Kidney (tissue), 14 donors: ENCODE measurements around the gene RAMP3. TPM values are rescaled to one million over a fixed set of nuclear protein-coding genes. Genes with fewer than 3 reads are reported as not detected.
A peak's percentile ranks its signal among the peaks of the same experiment; 100 is the strongest.

Experiments
- DNase-seq, 5 donors: peaks; one replicate each; pipeline ENCODE4 v3.0.0-alpha.2; 2013 to 2020
- FAIRE-seq: peaks from 2 replicates; lab custom pipeline; 2012; peaks lifted over from hg19 to GRCh38; lab: Jason Lieb, UNC
- H3K27ac ChIP-seq, 2 donors: one replicate each; pipeline ENCODE4 v1.7.0; 2013; ENCODE audit warnings: low read depth in 2 of 2, low read length in 2 of 2, inconsistent platforms in 1 of 2
- H3K27me3 ChIP-seq: one replicate; pipeline ENCODE4 v1.7.1; 2013; ENCODE audit warnings: low read length, inconsistent platforms; ENCODE audit not compliant: control insufficient read depth, insufficient read depth
- H3K36me3 ChIP-seq, 3 donors: one replicate each; pipeline versions ENCODE4 v1.7.0 to v1.7.1; 2013; ENCODE audit warnings: low read length in 3 of 3, control low read depth in 1 of 3, inconsistent platforms in 1 of 3; ENCODE audit not compliant: insufficient read depth in 3 of 3, control insufficient read depth in 2 of 3
- H3K4me1 ChIP-seq, 3 donors: one replicate each; pipeline versions ENCODE4 v1.7.0 to v1.7.1; 2013; ENCODE audit warnings: low read length in 3 of 3, inconsistent platforms in 1 of 3, low read depth in 1 of 3; ENCODE audit not compliant: control insufficient read depth in 2 of 3, insufficient read depth in 2 of 3
- H3K4me3 ChIP-seq, 3 donors: one replicate each; pipeline versions ENCODE4 v1.7.0 to v1.8.1; 2013; ENCODE audit warnings: low read length in 3 of 3, control low read depth in 1 of 3, inconsistent platforms in 1 of 3
- H3K9ac ChIP-seq, 3 donors: one replicate each; pipeline versions ENCODE4 v1.7.0 to v1.7.1; 2013; ENCODE audit warnings: low read length in 3 of 3, control low read depth in 1 of 3, inconsistent platforms in 1 of 3
- H3K9me3 ChIP-seq, 3 donors: one replicate each; pipeline versions ENCODE4 v1.7.0 to v1.7.1; 2013; ENCODE audit warnings: low read length in 3 of 3, control low read depth in 1 of 3, inconsistent platforms in 1 of 3; ENCODE audit not compliant: control insufficient read depth in 2 of 3, insufficient read depth in 1 of 3
- intact Hi-C: fragments of 100-400 bp; cut with DNase I; formaldehyde crosslinking; loops from one replicate; pipeline ENCODE4 v1.11.1; 2022
- polyA plus RNA-seq: library from polyadenylated mRNA; stranded (reverse); fragments of 350-450 nt; fragmentation: Illumina TruSeq; extraction: RNeasy Lipid Tissue Mini Kit (QIAGEN cat#74804); gene quantifications from one replicate; pipeline ENCODE4 v1.2.3, GENCODE V29; 2014; ENCODE audit warnings: low read depth, low replicate concordance; ENCODE audit not compliant: insufficient read depth
- total RNA-seq: library from RNA; stranded (reverse); fragmentation: NEBNext Ultra II Directional; extraction: Animal tissue kit (Norgen Biotek cat#: 25700); gene quantifications from one replicate; pipeline ENCODE4 v1.2.1, GENCODE V29; 2021
- TF ChIP-seq, protein P1 (sequence below): IDR thresholded peaks from 3 replicates; pipeline ENCODE4 v1.5.1; 2012; ENCODE audit warnings: mild to moderate bottlenecking, moderate library complexity, borderline replicate concordance; ENCODE audit not compliant: insufficient read depth; ENCODE audit errors: extremely low read depth
- donor health status: control.
- donor health status: control.
- donor health status: control.
- donor health status: control.
- donor health status: control.
- donor health status: DM: yes; HTN: yes; CAD: no.
- donor health status: Normal renal cell carcinoma (clear cell type).

Gene RAMP3
- total and polyA plus RNA-seq, 2 donors from 2014 or later: 82.6 to 168 TPM

GRCh38 chr7:45133877-45134276, 23.7 kb upstream of the RAMP3 start:
- no peaks in the 10 kb centered on the region for H3K36me3 ChIP-seq
- intact Hi-C loops: loop anchor here (10.0 kb wide), 2 partner anchors 279 to 549 kb away; partner anchors contain the start of gene TMED4
- no peak overlapping the region for H3K9ac ChIP-seq
- FAIRE-seq: no peak
- H3K4me1 ChIP-seq: no peaks in the 10 kb centered on the region
- no peak overlapping the region for H3K4me3 ChIP-seq
- H3K9me3 ChIP-seq: no peaks in the 10 kb centered on the region
- no peak for DNase-seq
- no peaks in the 10 kb centered on the region for H3K27me3 ChIP-seq
- H3K27ac ChIP-seq: no peak overlapping the region
- TF ChIP-seq, protein P1, sequence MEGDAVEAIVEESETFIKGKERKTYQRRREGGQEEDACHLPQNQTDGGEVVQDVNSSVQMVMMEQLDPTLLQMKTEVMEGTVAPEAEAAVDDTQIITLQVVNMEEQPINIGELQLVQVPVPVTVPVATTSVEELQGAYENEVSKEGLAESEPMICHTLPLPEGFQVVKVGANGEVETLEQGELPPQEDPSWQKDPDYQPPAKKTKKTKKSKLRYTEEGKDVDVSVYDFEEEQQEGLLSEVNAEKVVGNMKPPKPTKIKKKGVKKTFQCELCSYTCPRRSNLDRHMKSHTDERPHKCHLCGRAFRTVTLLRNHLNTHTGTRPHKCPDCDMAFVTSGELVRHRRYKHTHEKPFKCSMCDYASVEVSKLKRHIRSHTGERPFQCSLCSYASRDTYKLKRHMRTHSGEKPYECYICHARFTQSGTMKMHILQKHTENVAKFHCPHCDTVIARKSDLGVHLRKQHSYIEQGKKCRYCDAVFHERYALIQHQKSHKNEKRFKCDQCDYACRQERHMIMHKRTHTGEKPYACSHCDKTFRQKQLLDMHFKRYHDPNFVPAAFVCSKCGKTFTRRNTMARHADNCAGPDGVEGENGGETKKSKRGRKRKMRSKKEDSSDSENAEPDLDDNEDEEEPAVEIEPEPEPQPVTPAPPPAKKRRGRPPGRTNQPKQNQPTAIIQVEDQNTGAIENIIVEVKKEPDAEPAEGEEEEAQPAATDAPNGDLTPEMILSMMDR: no peak

GRCh38 chr7:45136106-45137060, 21.2 kb upstream of the RAMP3 start:
- no peak for FAIRE-seq
- no peaks in the 10 kb centered on the region for H3K27me3 ChIP-seq
- no peaks in the 10 kb centered on the region for H3K36me3 ChIP-seq
- peak in 3 of 5 donors; percentile 62 to 93 (median 83) for DNase-seq
- TF ChIP-seq, protein P1: peak; percentile 95
- H3K4me3 ChIP-seq: no peak overlapping the region
- no peak overlapping the region for H3K9ac ChIP-seq
- intact Hi-C loops: loop anchor here (10.0 kb wide), 2 partner anchors 282 to 552 kb away; partner anchors contain the start of gene TMED4
- no peaks in the 10 kb centered on the region for H3K9me3 ChIP-seq
- no peak overlapping the region for H3K27ac ChIP-seq
- no peaks in the 10 kb centered on the region for H3K4me1 ChIP-seq

DNA sequence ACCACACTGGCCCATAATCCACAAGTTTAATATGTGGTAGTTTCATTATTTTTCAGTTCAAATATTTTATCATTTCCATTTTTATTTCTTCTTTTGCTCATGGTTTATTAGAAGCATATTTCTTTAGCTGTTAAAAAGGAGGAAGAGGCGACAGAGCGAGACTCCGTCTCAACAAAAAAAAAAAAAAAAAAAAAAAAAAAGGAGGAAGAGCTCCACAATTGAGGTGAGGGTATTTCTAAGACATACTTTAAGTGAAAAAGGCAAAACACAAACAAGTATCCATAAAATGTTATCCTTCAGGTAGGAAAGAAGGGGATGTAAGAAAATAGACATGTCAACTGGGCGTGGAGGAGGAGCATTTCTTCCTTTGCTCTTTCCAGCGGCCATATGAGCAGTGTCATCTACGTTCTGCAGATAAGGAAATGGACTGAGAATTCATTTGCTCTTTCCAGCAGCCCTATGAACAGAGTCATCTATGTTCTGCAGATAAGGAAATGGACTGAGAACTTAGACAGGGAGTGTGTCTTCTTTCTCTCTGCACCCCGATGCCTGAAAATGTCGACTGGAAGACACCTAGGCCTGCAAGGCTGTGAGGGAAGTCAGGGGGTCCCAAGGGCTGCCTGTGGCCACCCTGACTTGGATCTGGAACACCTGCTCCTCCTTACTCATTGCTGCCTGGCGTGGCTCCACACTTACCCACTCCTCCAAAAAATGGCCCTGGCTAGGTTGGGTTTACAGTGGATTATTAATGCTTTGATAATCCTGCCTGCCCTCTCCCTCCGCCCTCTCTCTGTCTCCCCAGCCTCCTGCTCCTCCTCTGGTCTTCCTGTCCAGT, 18.9 kb upstream of the RAMP3 start:
- intact Hi-C loops: loop anchor here (10.0 kb wide), 2 partner anchors 284 to 554 kb away; partner anchors contain the start of gene TMED4
- no peaks in the 10 kb centered on the region for H3K4me1 ChIP-seq
- H3K27me3 ChIP-seq: no peaks in the 10 kb centered on the region
- H3K36me3 ChIP-seq: no peaks in the 10 kb centered on the region
- no peak overlapping the region for H3K27ac ChIP-seq
- no peaks in the 10 kb centered on the region for H3K9me3 ChIP-seq
- H3K4me3 ChIP-seq: no peak overlapping the region
- FAIRE-seq: no peak
- DNase-seq: no peak
- TF ChIP-seq, protein P1: no peak
- no peak overlapping the region for H3K9ac ChIP-seq
